GM23248 (cell line): ENCODE results near the gene FBLIM1.

Experiments used
- EZH2 ChIP-seq: fragments of 200-600 bp; sonication (generic); IDR thresholded peaks from 2 replicates; pipeline ENCODE4 v1.6.1; 2018; ENCODE audit warnings: antibody characterized with exemption, mild to moderate bottlenecking; ENCODE audit not compliant: insufficient read depth, poor library complexity, severe bottlenecking
- EZH2phosphoT487 ChIP-seq: fragments of 200-600 bp; sonication (generic); IDR thresholded peaks from 2 replicates; pipeline ENCODE4 v1.6.1; 2018; ENCODE audit warnings: antibody characterized with exemption, moderate library complexity, mild to moderate bottlenecking, low read depth; ENCODE audit not compliant: insufficient read depth

DNA sequence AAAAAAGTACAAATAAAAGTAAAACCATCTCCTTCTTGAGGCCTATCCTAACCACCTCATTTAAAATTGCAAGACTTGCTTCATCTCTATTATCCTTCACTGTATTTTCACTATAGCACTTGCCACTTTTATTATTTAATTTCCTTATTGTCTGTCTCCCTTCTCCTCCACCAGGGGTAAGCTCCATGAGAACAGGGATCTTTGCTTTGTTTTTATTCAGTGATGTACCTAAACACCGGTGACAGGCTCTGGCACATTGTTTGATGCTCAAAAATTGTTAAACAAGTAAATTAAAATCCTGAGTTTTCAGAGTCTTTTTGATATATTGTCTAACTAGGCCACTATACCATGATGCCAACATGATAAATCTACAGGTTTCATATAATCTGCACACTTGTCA, 71.7 kb downstream of the FBLIM1 start:
- no peak for TF ChIP-seq EZH2
- no peak for TF ChIP-seq EZH2phosphoT487
